Rectal smooth muscle tissue (tissue), 1 donor: ENCODE results near the gene PNLIPRP2.

ENCODE experiments used
- H3K27ac ChIP-seq: one replicate; pipeline ENCODE4 v1.7.0; 2013; ENCODE audit warnings: low read depth, low read length, inconsistent platforms
- H3K27me3 ChIP-seq: one replicate; pipeline ENCODE4 v1.7.0; 2013; ENCODE audit warnings: low read length; ENCODE audit not compliant: control insufficient read depth, insufficient read depth
- H3K36me3 ChIP-seq: one replicate; pipeline ENCODE4 v1.7.0; 2013; ENCODE audit warnings: low read length; ENCODE audit not compliant: control insufficient read depth, insufficient read depth
- H3K4me1 ChIP-seq: one replicate; pipeline ENCODE4 v1.7.0; 2013; ENCODE audit warnings: low read length; ENCODE audit not compliant: control insufficient read depth, insufficient read depth
- H3K4me3 ChIP-seq: one replicate; pipeline ENCODE4 v1.7.0; 2013; ENCODE audit warnings: low read length
- H3K9ac ChIP-seq: one replicate; pipeline ENCODE4 v1.7.0; 2013; ENCODE audit warnings: low read length

Gene PNLIPRP2

DNA sequence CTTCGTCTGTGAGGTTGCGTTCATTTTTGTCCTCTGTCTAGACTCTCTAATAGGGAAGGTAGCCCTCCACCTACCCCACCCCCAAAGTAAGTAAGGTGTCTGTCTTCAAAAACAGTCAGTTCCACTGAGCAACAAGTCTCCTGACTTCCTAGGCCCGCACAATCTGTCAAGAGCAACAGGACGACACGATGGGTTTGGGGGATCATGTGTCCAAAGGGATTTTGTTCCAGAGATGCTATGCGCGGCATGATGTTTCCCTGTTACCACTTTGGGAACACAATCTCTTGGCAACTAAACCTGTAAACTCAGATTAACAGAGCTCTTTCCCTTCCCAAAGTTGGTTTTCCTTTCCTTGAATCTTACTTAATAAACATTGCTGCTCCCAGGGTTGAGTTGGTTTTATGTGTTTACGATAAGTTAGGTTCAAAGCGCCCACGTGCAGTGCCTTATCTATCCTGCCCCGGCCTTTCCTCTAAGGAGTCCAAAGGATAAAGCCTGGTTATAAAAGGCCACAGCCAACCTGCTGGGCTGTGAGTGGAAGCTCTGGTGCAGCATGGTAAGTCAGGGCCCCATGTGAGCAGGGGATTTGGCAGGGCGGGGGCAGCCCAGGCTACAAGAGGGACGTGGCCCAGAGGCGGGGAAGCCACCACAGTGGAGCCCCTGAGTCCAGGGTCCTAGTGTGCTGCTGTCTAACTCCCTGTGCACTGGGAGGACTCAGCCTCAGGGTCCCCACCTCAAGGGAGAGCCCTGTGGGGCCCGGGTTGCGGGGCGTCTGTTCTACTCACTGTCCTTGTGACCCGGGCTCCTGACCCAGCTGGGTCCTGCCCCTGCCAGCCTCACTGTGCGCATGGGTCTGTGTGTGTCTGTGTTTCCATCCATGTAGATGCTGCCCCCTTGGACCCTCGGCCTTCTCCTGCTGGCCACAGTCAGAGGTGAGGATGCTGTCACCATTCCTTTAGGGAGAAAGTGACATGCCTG is at the start of gene PNLIPRP2:
TSS of gene PNLIPRP2 (plus strand) at position 531 of the 978 bp plus-strand sequence.
- Histone ChIP-seq H3K4me3 (no peak within 1 kb of the TSS), H3K9ac (no peak within 1 kb of the TSS)

DNA sequence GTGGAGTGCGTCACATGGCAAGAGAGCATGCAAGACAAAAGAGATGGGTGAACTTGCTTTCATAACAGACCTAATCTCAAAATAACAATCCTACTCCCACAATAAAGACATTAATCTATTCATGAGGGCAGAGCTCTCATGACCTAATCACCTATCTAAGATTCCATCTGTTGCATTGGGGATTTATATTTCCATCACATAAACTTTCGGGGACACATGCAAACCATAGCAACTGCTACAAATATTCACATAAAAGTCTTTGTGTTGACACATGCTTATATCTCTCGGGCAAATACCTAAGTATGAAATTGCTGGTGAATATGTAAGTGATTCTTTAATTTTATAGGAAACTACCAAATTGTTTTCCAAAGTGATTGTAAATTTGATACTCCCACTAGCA is 46.0 kb upstream of the PNLIPRP2 start:
- Histone ChIP-seq H3K9ac (no peak overlapping the region), H3K27me3 (no peaks in the 10 kb centered on the region), H3K36me3 (no peaks in the 10 kb centered on the region), H3K27ac (no peak overlapping the region), H3K4me3 (no peak overlapping the region), H3K4me1 (no peaks in the 10 kb centered on the region)

More for the DNA sequence above, at the start of gene PNLIPRP2:
- H3K4me1 ChIP-seq: no peaks in the 10 kb centered on the region
- H3K27ac ChIP-seq: no peak within 1 kb of the TSS
- H3K27me3 ChIP-seq: no peaks in the 10 kb centered on the region
- H3K36me3 ChIP-seq: no peaks in the 10 kb centered on the region

DNA sequence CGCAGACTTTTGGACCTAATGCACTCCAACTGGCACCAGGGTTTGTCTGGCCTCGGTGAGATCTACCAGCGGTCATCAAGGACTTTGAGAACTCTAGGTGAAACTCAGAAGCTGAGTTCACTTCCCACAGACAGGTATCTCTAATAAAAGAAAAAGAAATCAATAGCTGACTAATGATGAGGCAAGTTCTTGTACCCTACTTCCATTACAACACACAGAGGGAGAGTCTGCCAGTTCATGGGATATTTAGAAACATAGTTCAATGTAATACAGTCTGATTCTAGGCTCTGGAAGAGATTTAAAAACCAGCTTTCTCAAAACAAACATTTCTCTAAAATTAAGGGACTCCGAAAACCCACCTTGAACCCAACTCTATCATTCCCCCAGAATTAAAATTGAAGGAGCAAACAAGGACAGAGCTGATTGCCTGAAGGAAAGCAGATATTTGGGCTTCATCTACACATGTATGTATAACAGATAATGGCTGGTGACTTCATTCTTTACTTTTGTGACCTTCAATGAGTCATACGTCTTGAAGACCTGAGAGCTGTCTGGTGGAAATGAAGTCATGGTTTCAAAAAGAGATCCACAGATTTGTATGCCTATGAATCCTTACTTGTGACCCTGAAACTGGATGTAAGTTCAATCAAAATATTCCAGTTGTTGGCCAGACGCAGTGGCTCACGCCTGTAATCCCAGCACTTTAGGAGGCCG is 32.7 kb upstream of the PNLIPRP2 start:
- Histone ChIP-seq H3K4me3 (no peak overlapping the region), H3K27ac (no peak overlapping the region), H3K36me3 (no peaks in the 10 kb centered on the region), H3K9ac (no peak overlapping the region), H3K27me3 (no peaks in the 10 kb centered on the region), H3K4me1 (no peaks in the 10 kb centered on the region)

DNA sequence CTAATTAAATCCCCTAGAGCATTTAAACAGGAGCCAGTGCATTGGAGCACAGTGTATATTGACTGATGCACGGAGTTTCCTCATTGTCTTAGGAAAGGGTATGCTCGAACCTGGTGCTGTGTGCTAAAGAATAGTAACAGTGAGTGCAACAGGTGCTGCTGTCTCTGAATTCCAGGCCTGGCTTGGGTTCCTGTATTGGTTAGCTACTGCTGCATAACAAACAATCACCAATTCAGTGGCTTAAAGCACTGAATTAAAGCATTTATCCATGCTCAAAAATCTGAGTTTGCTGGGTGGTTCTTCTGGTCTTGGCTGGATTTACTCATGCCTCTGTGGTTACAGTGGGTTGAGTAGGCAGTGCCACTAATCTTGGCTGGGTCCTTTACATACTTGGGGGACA is 31.8 kb upstream of the PNLIPRP2 start:
- Histone ChIP-seq H3K4me1 (no peaks in the 10 kb centered on the region), H3K36me3 (no peaks in the 10 kb centered on the region), H3K27ac (no peak overlapping the region), H3K4me3 (no peak overlapping the region), H3K27me3 (no peaks in the 10 kb centered on the region), H3K9ac (no peak overlapping the region)

DNA sequence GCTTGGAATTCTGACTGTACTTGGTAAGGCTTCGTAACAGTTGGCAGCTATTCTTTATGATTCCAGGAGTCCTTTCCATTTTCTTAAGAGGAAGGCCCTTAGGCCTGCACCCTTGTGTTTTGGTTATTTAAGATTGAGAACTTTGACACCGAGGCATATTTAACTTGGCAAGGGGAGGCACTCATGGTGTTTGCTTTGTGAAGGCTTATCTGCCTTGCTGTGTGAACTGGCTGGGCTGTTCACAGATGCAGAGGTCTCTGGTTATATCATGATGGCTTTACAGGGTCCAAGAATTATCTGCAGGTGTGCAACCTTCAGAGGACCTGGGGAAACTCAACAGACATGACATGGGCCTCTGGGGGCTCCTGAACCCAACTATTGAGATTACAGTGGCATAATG is 30.8 kb upstream of the PNLIPRP2 start:
- Histone ChIP-seq H3K9ac (no peak overlapping the region), H3K27me3 (no peaks in the 10 kb centered on the region), H3K4me3 (no peak overlapping the region), H3K27ac (no peak overlapping the region), H3K36me3 (no peaks in the 10 kb centered on the region), H3K4me1 (no peaks in the 10 kb centered on the region)

DNA sequence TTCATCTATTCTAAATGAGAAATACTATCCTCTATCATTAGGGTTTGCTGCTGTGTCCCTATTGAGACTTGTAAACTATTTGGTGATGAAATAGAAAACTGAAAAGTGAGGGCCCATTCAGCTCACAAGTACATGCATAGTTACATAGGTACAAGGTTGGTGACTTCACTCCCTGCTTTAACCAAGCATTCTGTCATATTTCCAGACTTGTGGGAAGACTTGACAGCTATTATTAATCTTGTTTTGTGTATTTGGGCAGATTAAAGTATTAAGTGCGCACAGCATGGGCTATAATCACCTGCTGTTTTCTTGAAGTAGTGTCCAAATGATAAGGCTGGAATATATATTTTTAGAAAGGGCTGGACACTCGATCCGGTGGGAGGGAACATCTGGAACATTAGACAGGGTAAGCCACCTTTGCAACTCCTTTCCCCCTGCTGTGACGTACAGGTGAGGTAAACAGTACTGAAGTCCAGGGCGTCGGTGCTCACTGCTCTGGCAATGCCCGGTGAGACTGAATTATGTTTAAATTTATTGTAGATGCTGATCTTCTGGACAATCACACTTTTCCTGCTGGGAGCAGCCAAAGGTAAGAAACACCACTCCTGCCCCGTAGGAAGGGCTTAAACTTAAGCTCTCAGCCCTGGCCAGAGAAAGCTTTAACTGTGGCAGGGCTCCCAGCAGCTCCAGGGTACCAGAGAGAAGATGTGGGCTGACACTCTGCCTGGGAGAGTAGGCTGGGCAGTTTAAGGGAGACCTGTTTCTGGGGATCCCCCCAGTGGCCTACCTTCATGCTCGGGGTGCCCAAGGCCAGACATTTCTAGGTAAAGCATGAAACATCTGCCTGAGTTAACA is 29.9 kb upstream of the PNLIPRP2 start, which contains the start of gene PNLIPRP1:
TSS of gene PNLIPRP1 (plus strand) at position 370 of the 855 bp plus-strand sequence. CDS start at position 541, 171 bp downstream.
- H3K27ac ChIP-seq: no peak within 1 kb of the TSS
- H3K36me3 ChIP-seq: no peaks in the 10 kb centered on the region
- H3K9ac ChIP-seq: no peak within 1 kb of the TSS
- H3K4me3 ChIP-seq: no peak within 1 kb of the TSS
- H3K4me1 ChIP-seq: no peaks in the 10 kb centered on the region
- no peaks in the 10 kb centered on the region for H3K27me3 ChIP-seq

DNA sequence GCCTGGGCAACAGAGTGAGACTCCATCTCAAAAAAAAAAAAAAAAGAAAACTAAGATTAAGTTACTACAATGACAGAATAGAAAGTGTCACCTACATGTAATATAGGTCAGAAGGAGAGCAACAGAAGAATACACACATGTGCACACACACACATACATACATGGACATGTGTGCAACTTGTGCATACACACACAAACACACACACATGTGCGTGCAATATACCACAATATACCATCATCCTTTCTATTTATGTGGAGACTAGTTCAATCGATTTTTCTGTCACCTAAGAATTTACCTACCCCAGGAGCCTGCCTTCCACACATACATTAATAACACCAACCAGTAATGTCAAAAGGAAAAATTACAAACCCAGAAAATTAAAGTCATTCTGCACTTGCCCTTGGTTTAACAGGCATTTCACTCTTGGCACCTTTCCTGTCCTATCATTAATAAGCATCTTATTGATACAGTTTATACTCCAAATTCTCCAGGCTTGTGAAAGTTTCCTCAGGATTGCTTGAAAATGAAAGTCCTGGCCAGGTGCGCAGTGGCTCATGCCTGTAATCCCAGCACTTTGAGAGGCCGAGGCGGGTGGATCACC is 27.5 kb upstream of the PNLIPRP2 start:
- Histone ChIP-seq H3K4me1 (no peaks in the 10 kb centered on the region), H3K36me3 (no peaks in the 10 kb centered on the region), H3K27ac (no peak overlapping the region), H3K4me3 (no peak overlapping the region), H3K9ac (no peak overlapping the region), H3K27me3 (no peaks in the 10 kb centered on the region)

DNA sequence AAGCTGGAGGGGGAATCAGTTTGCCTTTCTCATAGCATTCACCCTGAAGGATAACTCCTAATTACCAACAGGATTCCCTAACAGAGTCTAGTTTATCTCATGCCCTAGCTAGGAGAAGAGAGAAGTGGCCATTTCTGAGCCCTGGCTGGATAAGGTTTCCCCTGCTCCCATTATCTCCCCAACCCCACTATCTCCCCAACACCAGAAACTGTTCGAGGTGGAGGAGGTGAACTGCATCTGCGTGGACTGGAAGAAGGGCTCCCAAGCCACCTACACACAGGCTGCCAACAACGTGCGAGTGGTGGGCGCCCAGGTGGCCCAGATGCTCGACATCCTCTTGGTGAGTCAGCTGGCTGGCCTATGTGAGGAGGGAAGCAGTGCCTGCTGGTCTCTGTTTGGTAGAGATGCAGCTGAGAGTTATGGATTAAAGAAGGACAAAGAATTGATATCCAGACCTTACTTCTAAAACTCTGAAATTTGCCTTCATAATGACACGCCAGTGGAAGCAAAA is 26.2 kb upstream of the PNLIPRP2 start:
- Histone ChIP-seq H3K27ac (no peak overlapping the region), H3K27me3 (no peaks in the 10 kb centered on the region), H3K36me3 (no peaks in the 10 kb centered on the region), H3K4me3 (no peak overlapping the region), H3K4me1 (no peaks in the 10 kb centered on the region), H3K9ac (no peak overlapping the region)

DNA sequence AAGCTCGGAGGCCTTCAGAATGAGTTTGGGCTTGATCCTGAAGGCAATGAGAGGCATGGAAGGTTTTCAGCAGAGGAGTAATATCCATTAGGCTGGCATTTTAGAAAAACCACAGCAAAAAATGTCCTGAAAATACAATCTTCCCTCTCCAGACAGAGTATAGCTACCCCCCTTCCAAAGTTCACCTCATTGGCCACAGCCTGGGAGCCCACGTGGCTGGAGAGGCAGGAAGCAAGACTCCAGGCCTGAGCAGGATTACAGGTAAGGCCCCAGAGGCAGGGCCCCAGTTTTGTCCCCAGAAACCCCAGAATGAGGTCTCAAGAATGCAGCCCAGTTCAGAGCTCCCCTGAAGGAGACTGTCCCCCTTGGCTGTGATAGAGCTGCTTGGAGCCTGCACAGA is 24.7 kb upstream of the PNLIPRP2 start:
- no peak overlapping the region for H3K27ac ChIP-seq
- H3K36me3 ChIP-seq: no peaks in the 10 kb centered on the region
- H3K9ac ChIP-seq: no peak overlapping the region
- H3K4me3 ChIP-seq: no peak overlapping the region
- no peaks in the 10 kb centered on the region for H3K4me1 ChIP-seq
- H3K27me3 ChIP-seq: no peaks in the 10 kb centered on the region

DNA sequence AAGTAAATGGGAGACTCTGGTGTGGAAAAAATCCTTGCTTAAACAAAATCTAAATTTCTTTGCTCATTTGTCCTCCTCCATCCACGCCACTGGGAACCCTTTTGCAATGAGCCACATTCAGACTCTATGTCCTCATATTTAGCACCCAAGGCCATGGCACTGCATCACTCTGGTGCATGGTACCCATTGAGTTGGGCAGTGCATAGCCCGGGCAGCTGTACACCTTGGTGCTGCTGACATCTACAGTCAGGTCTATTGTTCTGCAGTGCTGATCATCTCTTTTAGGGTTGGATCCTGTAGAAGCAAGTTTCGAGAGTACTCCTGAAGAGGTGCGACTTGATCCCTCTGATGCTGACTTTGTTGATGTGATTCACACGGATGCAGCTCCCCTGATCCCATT is 23.2 kb upstream of the PNLIPRP2 start:
- H3K36me3 ChIP-seq: no peaks in the 10 kb centered on the region
- H3K9ac ChIP-seq: no peak overlapping the region
- no peaks in the 10 kb centered on the region for H3K4me1 ChIP-seq
- no peaks in the 10 kb centered on the region for H3K27me3 ChIP-seq
- H3K27ac ChIP-seq: no peak overlapping the region
- H3K4me3 ChIP-seq: no peak overlapping the region

DNA sequence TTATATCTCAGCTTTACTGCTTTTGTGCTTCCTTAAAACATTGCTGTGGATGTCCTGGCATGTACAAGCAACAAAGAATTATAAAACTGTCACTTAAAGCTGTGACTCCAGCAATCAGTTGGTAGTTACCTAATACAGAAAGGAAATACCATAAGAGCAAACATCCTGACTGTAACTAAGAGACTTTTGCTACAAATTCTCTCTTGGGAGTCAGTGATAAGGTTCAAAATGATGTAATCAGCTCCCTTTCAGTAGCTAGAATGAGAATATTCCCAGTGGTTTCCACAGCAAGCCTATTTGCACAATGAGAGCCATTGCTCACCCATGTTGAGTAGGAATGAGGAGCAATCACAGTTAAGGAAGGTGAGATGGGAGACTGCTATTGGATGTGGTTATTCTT is 22.4 kb upstream of the PNLIPRP2 start:
- no peaks in the 10 kb centered on the region for H3K4me1 ChIP-seq
- no peaks in the 10 kb centered on the region for H3K36me3 ChIP-seq
- no peak overlapping the region for H3K27ac ChIP-seq
- H3K9ac ChIP-seq: no peak overlapping the region
- no peak overlapping the region for H3K4me3 ChIP-seq
- H3K27me3 ChIP-seq: no peaks in the 10 kb centered on the region
